ENCODE results near the gene CFP. TPM values are rescaled to one million over a fixed set of nuclear protein-coding genes. Genes with fewer than 3 reads are reported as not detected.

CFP gene
- total RNA-seq, 3 donors from 2014 or later = 0.96 to 4.0 (median 2.9) TPM

DNA sequence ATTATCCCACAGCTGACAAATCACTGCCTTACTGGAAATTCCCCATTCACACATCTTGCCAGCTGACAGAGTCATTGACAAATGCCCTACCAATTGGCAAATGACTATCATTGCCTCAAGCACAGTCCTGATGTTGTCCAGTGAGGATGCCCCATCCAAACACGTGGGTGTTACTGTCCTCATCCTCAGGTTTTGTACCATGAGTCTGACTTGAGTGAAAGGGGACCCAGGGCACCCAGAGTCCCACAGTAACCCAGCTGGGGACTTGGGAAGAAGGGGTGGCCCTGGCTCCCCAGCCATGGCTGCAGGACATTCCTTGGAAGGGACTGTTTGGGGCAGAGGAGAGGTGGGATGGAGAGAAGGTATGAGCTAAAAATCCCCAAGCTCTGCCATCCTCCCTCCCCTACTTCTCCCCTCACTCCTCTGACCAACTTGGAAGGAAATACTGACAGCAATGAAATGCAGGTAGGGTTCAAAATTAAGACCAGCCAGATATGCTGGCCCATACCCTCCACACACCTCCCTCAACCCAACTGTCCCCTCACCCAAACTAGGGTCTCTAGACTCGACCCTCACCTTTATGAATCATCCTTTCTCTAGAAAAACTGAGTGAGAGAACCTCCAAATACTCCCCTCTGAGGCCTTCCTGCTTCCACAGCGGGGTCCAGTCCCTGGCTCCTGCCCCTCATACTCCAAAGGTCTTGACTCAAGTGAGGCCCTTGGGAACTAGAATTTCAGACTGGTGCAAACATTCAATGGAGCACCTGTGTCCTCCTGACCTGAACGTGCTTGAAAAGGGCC lies 42.4 kb downstream of the CFP start:
- H3K9me3 ChIP-seq = no peaks in the 10 kb centered on the region
- no peaks in the 10 kb centered on the region for H3K36me3 ChIP-seq (ENCODE audit: low read depth)
- H3K4me3 ChIP-seq = no peak overlapping the region
- ATAC-seq (no peak), DNase-seq (no peak)
- TF ChIP-seq CTCF (IDR thresholded peaks at IDR 0.05) = no peak
- H3K4me1 ChIP-seq (ENCODE audit: low read depth) = no peaks in the 10 kb centered on the region
- intact Hi-C loops (cut with DNase I, micrococcal nuclease) = no loop called here

GRCh38 chrX:47586043-47586787 lies 43.5 kb downstream of the CFP start:
- ATAC-seq (no peak), DNase-seq (no peak)
- H3K4me3 ChIP-seq = no peak overlapping the region
- intact Hi-C loops (cut with DNase I, micrococcal nuclease) = no loop called here
- no peaks in the 10 kb centered on the region for H3K9me3 ChIP-seq
- no peaks in the 10 kb centered on the region for H3K36me3 ChIP-seq (ENCODE audit: low read depth)
- no peaks in the 10 kb centered on the region for H3K4me1 ChIP-seq (ENCODE audit: low read depth)
- TF ChIP-seq CTCF (IDR thresholded peaks at IDR 0.05) = no peak

GRCh38 chrX:47585273-47585672 lies 44.5 kb downstream of the CFP start:
- no peaks in the 10 kb centered on the region for H3K4me1 ChIP-seq (ENCODE audit: low read depth)
- H3K4me3 ChIP-seq = no peak overlapping the region
- TF ChIP-seq CTCF (IDR thresholded peaks at IDR 0.05) = no peak
- intact Hi-C loops (cut with DNase I, micrococcal nuclease) = no loop called here
- no peaks in the 10 kb centered on the region for H3K9me3 ChIP-seq
- no peaks in the 10 kb centered on the region for H3K36me3 ChIP-seq (ENCODE audit: low read depth)
- no peak for ATAC-seq
- DNase-seq = no peak

DNA sequence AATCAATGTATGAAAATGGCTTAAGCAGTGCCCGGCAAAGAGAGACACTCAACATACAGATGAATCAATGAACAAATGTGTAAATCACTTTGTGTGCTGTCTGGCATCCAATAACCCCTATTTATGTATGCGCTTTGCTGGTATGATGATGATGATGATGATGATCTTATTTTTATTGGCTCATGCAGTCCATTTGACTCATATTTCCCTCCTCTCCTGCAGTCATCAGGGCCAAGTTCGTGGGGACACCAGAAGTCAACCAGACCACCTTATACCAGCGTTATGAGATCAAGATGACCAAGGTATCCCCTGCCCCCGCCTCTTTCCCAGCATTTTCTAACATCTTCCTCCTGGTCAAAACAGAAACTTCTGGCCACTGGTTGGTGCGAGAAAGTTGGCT lies 45.0 kb downstream of the CFP start:
- Histone ChIP-seq H3K36me3 (ENCODE audit: low read depth) (no peaks in the 10 kb centered on the region), H3K4me1 (ENCODE audit: low read depth) (no peaks in the 10 kb centered on the region), H3K4me3 (no peak overlapping the region), H3K9me3 (no peaks in the 10 kb centered on the region)
- TF ChIP-seq CTCF (IDR thresholded peaks at IDR 0.05) = no peak
- intact Hi-C loops (cut with DNase I, micrococcal nuclease) = no loop called here
- ATAC-seq = no peak
- no peak for DNase-seq

- no peak overlapping the region for H3K4me3 ChIP-seq
- H3K9me3 ChIP-seq = no peaks in the 10 kb centered on the region
- no peaks in the 10 kb centered on the region for H3K36me3 ChIP-seq (ENCODE audit: low read depth)
- ATAC-seq (no peak), DNase-seq (no peak)
- intact Hi-C loops (cut with DNase I, micrococcal nuclease) = no loop called here
- no peaks in the 10 kb centered on the region for H3K4me1 ChIP-seq (ENCODE audit: low read depth)
- no peak for TF ChIP-seq CTCF (IDR thresholded peaks at IDR 0.05)
Measured at GRCh38 chrX:47583240-47583861, 46.4 kb downstream of the CFP start.
